ENCODE data around the gene TMEM108. TPM values are rescaled to one million over a fixed set of nuclear protein-coding genes. Genes with fewer than 3 reads are reported as not detected.

TMEM108 gene
- total RNA-seq, 1 experiment from 2014 or later, result not detected

DNA sequence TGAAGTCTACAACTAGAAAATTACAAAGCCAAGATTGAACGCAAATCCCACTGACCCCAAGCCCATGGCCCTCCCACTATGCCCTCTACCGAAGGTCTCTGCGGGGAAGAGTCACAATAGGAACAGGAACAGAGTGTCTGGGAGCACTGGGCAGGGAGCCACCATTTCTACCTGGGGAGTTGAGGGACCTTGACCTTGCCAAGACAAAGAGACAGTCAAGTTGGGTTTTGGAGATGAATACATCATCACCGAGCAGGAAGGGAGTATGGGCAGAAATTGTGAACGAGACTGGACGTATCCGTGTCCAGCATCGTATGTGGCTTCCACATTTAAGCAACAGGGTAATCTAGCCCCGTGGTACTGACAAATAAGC is 330.9 kb downstream of the TMEM108 start:
- H3K36me3 ChIP-seq (ENCODE audit: control insufficient read depth in 1 of 2, insufficient read depth in 2 of 2, low read length in 2 of 2), result no peaks in the 10 kb centered on the region
- ATAC-seq, result no peak
- H3K9me3 ChIP-seq (ENCODE audit: control insufficient read depth in 1 of 2, insufficient read depth in 1 of 2, low read depth in 1 of 2, low read length in 2 of 2), result no peaks in the 10 kb centered on the region
- intact Hi-C loops (cut with micrococcal nuclease), result no loop called here
- peaks cover 91% of the 10 kb centered on the region for H3K27me3 ChIP-seq (ENCODE audit: insufficient read depth, low read length)
- no peak overlapping the region for H2AFZ ChIP-seq (ENCODE audit: low read depth, low read length, poor library complexity, severe bottlenecking)
- no peaks in the 10 kb centered on the region for H3K4me1 ChIP-seq (ENCODE audit: control insufficient read depth in 1 of 2, insufficient read depth in 2 of 2, low read length in 2 of 2)
- no peaks in the 10 kb centered on the region for H3K79me2 ChIP-seq (ENCODE audit: insufficient read depth, low read length)
- POLR2A ChIA-PET, result no interaction called here
- H3K9ac ChIP-seq (ENCODE audit: low read length), result no peak overlapping the region
- H4K20me1 ChIP-seq (ENCODE audit: insufficient read depth), result no peaks in the 10 kb centered on the region
- no peaks in the 10 kb centered on the region for H3K9me2 ChIP-seq (ENCODE audit: insufficient read depth)
- H3K4me3 ChIP-seq (replicated peaks in 1 of 2; ENCODE audit: low read depth in 1 of 2, low read length in 2 of 2), result no peak overlapping the region
- RAD21 ChIA-PET (ENCODE audit: low non-redundant PET in 1 of 2, low total read pairs in 2 of 2, uncharacterized antibody in 2 of 2, unreplicated experiment in 2 of 2), result no interaction called here
- CTCF ChIA-PET, result no interaction called here
- no TSS peak for BruUV-seq (replicated peaks)
- H3K4me2 ChIP-seq (ENCODE audit: low read length), result no peak overlapping the region
- TF ChIP-seq, protein P1, sequence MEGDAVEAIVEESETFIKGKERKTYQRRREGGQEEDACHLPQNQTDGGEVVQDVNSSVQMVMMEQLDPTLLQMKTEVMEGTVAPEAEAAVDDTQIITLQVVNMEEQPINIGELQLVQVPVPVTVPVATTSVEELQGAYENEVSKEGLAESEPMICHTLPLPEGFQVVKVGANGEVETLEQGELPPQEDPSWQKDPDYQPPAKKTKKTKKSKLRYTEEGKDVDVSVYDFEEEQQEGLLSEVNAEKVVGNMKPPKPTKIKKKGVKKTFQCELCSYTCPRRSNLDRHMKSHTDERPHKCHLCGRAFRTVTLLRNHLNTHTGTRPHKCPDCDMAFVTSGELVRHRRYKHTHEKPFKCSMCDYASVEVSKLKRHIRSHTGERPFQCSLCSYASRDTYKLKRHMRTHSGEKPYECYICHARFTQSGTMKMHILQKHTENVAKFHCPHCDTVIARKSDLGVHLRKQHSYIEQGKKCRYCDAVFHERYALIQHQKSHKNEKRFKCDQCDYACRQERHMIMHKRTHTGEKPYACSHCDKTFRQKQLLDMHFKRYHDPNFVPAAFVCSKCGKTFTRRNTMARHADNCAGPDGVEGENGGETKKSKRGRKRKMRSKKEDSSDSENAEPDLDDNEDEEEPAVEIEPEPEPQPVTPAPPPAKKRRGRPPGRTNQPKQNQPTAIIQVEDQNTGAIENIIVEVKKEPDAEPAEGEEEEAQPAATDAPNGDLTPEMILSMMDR (IDR thresholded peaks at IDR 0.05 in 2 of 3, conservative IDR thresholded peaks at IDR 0.05 in 1 of 3; ENCODE audit: borderline replicate concordance in 1 of 3, insufficient read depth in 1 of 3, low read depth in 2 of 3, low read length in 2 of 3), result no peak
- TF ChIP-seq CEBPB (IDR thresholded peaks at IDR 0.05; ENCODE audit: low read depth), result no peak
- TF ChIP-seq, protein P2, sequence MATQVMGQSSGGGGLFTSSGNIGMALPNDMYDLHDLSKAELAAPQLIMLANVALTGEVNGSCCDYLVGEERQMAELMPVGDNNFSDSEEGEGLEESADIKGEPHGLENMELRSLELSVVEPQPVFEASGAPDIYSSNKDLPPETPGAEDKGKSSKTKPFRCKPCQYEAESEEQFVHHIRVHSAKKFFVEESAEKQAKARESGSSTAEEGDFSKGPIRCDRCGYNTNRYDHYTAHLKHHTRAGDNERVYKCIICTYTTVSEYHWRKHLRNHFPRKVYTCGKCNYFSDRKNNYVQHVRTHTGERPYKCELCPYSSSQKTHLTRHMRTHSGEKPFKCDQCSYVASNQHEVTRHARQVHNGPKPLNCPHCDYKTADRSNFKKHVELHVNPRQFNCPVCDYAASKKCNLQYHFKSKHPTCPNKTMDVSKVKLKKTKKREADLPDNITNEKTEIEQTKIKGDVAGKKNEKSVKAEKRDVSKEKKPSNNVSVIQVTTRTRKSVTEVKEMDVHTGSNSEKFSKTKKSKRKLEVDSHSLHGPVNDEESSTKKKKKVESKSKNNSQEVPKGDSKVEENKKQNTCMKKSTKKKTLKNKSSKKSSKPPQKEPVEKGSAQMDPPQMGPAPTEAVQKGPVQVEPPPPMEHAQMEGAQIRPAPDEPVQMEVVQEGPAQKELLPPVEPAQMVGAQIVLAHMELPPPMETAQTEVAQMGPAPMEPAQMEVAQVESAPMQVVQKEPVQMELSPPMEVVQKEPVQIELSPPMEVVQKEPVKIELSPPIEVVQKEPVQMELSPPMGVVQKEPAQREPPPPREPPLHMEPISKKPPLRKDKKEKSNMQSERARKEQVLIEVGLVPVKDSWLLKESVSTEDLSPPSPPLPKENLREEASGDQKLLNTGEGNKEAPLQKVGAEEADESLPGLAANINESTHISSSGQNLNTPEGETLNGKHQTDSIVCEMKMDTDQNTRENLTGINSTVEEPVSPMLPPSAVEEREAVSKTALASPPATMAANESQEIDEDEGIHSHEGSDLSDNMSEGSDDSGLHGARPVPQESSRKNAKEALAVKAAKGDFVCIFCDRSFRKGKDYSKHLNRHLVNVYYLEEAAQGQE (IDR thresholded peaks at IDR 0.05; ENCODE audit: low read depth), result no peak
- TF ChIP-seq CBX3 (IDR thresholded peaks at IDR 0.05; ENCODE audit: low read depth), result no peak
- TF ChIP-seq, protein P3, sequence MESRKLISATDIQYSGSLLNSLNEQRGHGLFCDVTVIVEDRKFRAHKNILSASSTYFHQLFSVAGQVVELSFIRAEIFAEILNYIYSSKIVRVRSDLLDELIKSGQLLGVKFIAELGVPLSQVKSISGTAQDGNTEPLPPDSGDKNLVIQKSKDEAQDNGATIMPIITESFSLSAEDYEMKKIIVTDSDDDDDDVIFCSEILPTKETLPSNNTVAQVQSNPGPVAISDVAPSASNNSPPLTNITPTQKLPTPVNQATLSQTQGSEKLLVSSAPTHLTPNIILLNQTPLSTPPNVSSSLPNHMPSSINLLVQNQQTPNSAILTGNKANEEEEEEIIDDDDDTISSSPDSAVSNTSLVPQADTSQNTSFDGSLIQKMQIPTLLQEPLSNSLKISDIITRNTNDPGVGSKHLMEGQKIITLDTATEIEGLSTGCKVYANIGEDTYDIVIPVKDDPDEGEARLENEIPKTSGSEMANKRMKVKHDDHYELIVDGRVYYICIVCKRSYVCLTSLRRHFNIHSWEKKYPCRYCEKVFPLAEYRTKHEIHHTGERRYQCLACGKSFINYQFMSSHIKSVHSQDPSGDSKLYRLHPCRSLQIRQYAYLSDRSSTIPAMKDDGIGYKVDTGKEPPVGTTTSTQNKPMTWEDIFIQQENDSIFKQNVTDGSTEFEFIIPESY (IDR thresholded peaks at IDR 0.05; ENCODE audit: extremely low read depth, insufficient replicate concordance, low read length), result no peak
- no peak for TF ChIP-seq POLR2A (IDR thresholded peaks at IDR 0.05; ENCODE audit: borderline replicate concordance, extremely low read depth, insufficient read depth, insufficient read length)
- no peak for TF ChIP-seq SIN3A (IDR thresholded peaks at IDR 0.05; ENCODE audit: low read depth)
- TF ChIP-seq ELF1 (IDR thresholded peaks at IDR 0.05; ENCODE audit: borderline replicate concordance, low read depth), result no peak
- TF ChIP-seq TCF7L2 (IDR thresholded peaks at IDR 0.05; ENCODE audit: borderline replicate concordance, extremely low read depth, insufficient read depth, insufficient read length), result no peak
- TF ChIP-seq ZFX (IDR thresholded peaks at IDR 0.05), result no peak
- TF ChIP-seq, protein P4, sequence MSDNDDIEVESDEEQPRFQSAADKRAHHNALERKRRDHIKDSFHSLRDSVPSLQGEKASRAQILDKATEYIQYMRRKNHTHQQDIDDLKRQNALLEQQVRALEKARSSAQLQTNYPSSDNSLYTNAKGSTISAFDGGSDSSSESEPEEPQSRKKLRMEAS (IDR thresholded peaks at IDR 0.05), result no peak
- no peak for TF ChIP-seq SRF (IDR thresholded peaks at IDR 0.05; ENCODE audit: low read depth)
- TF ChIP-seq EZH2phosphoT487 (IDR thresholded peaks at IDR 0.05; ENCODE audit: borderline replicate concordance), result no peak
- no peak for TF ChIP-seq YY1 (IDR thresholded peaks at IDR 0.05; ENCODE audit: extremely low read depth, insufficient replicate concordance, low read depth, low read length)
- TF ChIP-seq ZNF274 (IDR thresholded peaks at IDR 0.05; ENCODE audit: low read depth, low read length), result no peak
- TF ChIP-seq, protein P5, sequence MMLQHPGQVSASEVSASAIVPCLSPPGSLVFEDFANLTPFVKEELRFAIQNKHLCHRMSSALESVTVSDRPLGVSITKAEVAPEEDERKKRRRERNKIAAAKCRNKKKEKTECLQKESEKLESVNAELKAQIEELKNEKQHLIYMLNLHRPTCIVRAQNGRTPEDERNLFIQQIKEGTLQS (IDR thresholded peaks at IDR 0.05), result no peak
- no peak for TF ChIP-seq FOSL1 (IDR thresholded peaks at IDR 0.05; ENCODE audit: low read depth)
- no peak for TF ChIP-seq POLR2AphosphoS5 (IDR thresholded peaks at IDR 0.05; ENCODE audit: low read depth, low read length)
- no peak overlapping the region for H3K27ac ChIP-seq (ENCODE audit: low read depth, low read length)
- DNase-seq (ENCODE audit: low read depth, low spot score), result no peak
